ENCODE measurements around the gene MST1R.
A peak's percentile ranks its signal among the peaks of the same experiment; 100 is the strongest.

MST1R gene

DNA sequence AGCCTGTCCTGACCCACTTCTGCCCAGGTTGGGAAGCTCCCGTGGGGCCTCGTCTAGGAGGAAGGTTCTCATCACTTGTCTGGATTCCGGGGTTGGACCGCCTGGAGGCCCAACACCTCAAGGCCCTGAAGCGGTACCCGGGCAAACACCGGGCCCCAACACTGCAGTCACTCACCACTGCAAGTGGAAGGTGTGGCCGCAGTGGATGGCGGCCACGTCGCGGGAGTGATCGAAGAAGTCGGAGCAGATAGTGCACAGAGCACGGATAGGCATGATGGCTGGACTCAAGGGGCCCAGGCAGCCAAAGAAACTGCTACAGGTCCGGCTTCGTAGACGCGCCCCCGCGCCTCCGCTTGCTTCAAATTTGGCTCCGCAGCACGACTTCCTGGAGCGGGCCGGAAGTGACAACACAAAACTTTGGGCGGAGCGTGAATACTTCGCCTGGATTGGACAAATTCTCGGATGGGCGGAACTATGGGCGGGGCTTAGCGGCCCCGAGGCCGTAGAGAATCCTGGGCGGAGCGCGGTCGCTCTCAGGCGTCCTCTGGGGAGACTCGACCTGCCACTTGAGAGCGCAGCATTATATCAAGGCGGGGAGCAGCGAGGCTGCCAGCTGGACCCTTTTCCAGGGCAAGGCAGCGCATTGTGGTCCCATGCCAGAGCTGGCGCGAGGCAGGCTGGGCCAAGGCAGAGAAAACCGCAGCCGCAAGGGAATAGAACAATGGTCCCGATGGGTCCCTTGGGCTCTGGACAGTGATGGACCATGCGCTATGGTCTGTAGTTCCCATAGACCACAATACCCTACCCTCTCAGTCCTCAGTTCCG, 47.3 kb downstream of the MST1R start, which contains the start of gene TRAIP:
Gene TRAIP (minus strand): TSS at position 384 of the 825 bp plus-strand sequence. CDS start 111 bp downstream, at position 273.
- TF ChIP-seq GATA1 (IDR thresholded peaks at IDR 0.05; ENCODE audit: low read depth, low read length) (no peak), POLR2A (IDR thresholded peaks at IDR 0.05; ENCODE audit: low read length) (peak; percentile 82)
- peak; percentile 96 to 98 for DNase-seq

DNA sequence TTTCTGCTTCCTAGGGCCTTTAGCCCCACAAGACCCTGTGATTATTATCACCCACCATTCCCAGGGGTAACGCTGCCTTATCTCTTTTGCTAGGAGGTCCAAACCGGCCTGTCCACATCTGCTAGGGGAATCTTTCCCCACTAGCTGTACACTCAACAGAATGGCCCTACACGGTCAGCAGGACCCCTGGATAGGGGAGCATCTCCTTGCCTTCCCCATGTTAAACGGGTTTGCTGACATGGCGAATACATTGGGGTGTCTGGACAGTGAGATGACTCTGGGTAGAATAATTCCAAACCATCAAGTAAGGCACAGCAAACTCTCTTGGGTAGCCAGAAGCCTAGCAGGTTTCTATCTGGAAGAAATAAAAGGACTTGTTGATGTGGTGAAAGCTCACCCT, 48.0 kb downstream of the MST1R start:
- TF ChIP-seq GATA1 (IDR thresholded peaks at IDR 0.05; ENCODE audit: low read depth, low read length) (no peak), POLR2A (IDR thresholded peaks at IDR 0.05; ENCODE audit: low read length) (no peak)
- DNase-seq = peak in 1 of 2 experiments; percentile 25

DNA sequence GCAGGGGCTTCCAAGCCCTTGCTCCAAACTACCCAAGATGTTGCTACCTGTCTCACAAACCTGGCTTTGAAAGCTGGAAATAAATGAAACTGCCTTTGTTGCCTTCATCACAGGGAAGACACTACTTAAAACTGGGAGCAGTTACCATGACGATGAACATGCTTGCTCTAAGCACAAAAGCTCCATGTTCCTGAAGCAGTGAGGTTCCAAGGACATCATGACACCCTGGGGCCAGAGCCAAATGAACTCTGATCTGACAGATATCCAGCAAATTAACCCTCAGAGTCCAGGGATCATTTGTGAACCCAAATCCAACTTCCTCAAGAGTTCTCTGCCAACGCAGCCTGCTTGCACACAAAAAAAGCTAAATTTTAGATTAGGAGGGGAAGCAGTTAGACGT, 58.0 kb downstream of the MST1R start:
- DNase-seq = no peak
- no peak for TF ChIP-seq POLR2A (IDR thresholded peaks at IDR 0.05; ENCODE audit: low read length)
- no peak for TF ChIP-seq GATA1 (IDR thresholded peaks at IDR 0.05; ENCODE audit: low read depth, low read length)

DNA sequence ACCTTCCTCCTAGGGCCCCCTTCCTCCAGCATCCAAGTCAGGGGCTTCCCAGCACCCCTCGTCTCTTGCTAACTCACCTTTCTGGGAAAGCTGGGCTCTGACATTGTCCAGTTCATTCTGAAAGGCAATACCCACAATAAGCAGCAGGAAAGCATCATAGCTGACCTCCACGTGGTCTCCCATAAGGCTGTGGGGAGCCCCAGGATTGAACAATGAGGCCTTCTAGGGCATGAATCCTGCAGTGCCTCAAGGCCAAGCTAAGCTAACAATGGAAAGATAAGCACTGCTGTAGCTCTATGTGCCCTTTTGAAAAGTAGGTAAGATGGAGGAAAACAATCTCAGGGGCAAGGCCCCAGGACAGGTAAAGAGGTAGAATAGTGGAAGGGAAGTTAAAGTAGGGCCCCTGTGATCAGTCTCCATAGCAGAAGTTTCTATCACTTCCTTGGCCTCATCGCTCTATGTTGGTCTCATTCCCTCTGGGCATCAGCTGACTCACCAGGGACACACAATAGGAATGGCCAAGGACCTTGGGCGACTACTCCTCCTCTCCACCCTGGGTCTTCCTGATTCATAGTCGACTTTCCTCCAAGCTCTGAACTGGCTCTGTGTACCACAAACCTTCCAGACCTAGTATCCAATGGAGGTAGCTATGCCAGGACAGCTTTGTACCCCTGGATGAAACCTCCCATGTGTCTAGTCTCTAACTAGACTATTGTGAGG, 59.0 kb downstream of the MST1R start:
- DNase-seq = no peak
- no peak for TF ChIP-seq POLR2A (IDR thresholded peaks at IDR 0.05; ENCODE audit: low read length)

DNA sequence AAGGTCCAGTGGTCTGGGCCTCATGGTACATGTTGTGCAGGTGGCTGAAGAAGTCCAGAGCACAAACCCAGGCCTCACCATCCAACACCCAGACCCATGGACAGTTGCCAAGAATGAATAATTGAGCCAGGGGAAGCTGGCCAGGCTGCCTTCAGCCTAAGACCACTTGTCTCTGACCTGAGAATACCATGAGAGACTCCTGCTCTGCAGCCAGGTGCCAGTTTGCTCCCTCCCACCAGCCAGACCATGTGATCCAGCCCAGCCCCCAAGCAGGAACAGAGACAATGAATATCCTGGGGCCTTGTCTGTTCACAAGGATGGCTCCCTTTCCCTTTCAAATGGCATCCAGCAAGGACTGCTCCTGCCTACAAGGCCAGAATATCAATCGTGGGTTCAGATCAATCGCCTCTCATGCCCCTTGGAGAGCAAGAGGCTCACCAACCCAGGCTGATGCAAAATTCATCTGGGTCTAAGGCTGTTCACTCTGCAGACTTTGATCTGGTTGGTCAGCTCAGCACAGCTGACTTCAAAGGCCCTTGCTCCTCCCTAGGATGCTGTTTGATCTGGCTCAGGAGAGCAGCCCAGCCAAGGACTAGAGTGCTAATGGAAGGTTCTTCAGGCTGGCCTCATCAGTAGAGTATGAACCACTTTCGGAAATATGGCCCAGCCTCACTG, 60.7 kb downstream of the MST1R start:
- DNase-seq = no peak
- TF ChIP-seq GATA1 (IDR thresholded peaks at IDR 0.05; ENCODE audit: low read depth, low read length) (no peak), POLR2A (IDR thresholded peaks at IDR 0.05; ENCODE audit: low read length) (no peak)

DNA sequence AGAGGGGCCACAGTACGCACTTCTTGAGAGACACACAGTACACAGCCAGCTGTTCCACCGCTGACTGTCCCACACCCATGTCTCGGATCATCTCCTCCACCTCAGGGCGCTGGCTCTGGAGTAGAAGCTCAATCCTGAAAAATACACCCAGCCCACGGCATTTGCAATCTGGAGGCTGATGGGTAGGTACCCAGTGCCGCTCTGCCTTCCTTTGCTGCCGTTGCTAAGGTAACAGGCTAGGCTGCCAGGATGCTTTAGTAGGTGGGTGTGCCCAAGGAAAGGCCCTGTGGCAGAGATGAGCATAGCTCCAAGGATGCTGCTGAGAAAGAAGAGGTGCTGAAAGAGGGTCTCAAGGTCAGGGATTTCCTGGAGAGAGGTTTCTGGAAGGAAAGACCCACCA, 61.9 kb downstream of the MST1R start:
- TF ChIP-seq POLR2A (IDR thresholded peaks at IDR 0.05; ENCODE audit: low read length) = no peak
- TF ChIP-seq GATA1 (IDR thresholded peaks at IDR 0.05; ENCODE audit: low read depth, low read length) = no peak
- no peak for DNase-seq

DNA sequence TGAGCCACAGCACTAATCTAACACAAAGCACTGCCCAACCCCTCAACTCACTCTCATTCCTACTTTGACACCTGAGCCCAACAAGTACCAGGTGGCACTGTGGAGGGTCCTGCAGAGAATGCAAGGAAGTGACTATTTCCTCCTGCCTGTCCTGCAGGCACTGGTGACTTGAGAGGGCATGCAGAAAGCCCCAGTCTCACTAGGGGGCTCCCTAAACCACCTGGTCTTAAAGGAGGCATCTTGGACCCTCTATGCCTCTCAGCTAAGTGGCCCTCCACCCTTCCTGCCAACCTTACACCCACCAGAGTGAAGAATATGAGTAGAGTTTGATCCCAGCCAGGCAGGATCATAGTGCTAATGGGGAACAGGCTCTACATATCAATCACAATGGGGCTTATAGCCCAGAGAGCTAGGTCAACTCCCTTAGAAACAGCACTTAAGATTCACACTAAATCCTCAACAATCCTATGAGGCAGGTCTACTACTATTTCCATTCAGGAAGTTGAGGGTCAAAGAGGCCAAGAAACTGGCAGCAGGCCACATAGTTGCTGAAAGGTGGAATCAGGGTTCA, 62.5 kb downstream of the MST1R start:
- DNase-seq = peak; percentile 47 to 57
- TF ChIP-seq POLR2A (IDR thresholded peaks at IDR 0.05; ENCODE audit: low read length) (no peak), GATA1 (IDR thresholded peaks at IDR 0.05; ENCODE audit: low read depth, low read length) (no peak)

DNA sequence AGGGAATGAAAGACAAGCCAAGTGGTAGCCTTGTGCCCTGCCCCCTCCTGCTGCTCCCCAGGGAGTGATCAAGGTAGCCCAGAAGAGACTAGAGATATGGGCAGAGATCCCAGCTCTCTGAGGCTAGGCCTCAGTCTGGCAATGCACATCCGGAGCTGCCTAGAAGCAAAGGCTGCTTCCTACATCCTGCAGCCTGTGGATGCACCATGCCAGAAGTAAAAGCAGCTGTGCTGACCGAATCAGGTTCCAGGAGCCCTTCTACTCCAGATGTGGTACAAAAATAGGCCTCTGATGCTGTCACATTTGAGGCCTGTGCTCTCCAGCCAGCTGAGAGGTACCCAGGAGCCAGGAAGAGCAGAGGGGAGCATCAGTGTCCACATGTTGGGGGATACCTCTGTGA, 63.3 kb downstream of the MST1R start:
- DNase-seq = no peak
- TF ChIP-seq POLR2A (IDR thresholded peaks at IDR 0.05; ENCODE audit: low read length) = no peak
- TF ChIP-seq GATA1 (IDR thresholded peaks at IDR 0.05; ENCODE audit: low read depth, low read length) = no peak

DNA sequence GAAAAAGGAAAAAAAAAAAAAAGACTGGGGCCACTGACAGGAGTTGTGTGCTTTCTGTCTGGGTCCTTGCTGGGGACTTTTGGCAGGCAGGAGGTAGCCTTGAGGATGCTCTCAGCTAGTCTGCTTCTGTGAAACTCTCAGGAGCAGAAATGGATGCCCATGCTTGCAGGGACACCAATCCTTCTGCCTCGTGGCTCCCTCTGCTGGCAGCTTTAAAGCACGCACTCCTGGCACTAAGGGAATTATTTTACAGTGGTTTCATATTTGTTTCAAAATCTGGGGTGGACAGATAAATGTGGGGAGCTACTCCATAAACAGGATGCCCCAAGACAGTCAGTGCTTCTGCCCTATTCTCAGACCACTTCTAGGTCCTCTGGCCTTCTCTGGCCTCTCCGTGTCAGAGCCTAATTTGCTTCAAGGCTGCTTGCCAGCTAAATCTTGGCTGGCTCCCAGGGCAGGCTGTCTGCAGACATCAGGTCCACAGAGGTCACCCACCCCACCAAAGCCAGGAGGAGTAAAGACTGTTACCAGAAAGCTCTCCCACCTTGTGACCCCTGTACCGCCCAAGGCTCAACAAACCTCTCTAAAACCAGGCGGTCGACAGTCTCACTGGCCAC, 64.4 kb downstream of the MST1R start:
- DNase-seq = peak; percentile 82 to 91
- no peak for TF ChIP-seq POLR2A (IDR thresholded peaks at IDR 0.05; ENCODE audit: low read length)
- TF ChIP-seq GATA1 (IDR thresholded peaks at IDR 0.05; ENCODE audit: low read depth, low read length) = no peak

Measured in erythroblast (primary cell).